GM19372 (cell line): ENCODE data around the gene CNOT8.

Experiments
- ATAC-seq: cut with Tn5 transposase; IDR thresholded peaks from one replicate; pipeline ENCODE4 v1.9.1; 2021; ENCODE audit warnings: mild to moderate bottlenecking, low read depth, moderate library complexity; ENCODE audit not compliant: unreplicated experiment

Gene CNOT8

DNA sequence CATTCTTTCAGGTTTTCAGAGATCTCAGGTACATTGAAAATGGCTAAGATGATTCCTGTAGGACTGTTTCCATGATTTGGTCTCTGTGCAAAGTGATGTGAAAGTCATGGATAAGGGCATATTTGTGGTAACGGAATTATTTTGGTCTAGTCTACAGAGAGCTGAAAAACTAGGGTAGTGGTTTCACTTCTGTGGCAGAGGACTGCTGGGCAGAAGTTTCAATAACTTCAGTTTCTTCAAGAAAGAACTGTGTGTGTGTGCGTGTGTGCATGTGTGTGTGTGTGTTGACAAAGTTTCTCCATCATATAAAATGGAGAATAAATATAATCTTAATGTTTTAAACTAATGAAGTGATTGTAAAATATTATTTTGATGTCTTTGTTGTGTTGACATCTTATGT lies 4.3 kb downstream of the CNOT8 start:
- ATAC-seq, result no peak

DNA sequence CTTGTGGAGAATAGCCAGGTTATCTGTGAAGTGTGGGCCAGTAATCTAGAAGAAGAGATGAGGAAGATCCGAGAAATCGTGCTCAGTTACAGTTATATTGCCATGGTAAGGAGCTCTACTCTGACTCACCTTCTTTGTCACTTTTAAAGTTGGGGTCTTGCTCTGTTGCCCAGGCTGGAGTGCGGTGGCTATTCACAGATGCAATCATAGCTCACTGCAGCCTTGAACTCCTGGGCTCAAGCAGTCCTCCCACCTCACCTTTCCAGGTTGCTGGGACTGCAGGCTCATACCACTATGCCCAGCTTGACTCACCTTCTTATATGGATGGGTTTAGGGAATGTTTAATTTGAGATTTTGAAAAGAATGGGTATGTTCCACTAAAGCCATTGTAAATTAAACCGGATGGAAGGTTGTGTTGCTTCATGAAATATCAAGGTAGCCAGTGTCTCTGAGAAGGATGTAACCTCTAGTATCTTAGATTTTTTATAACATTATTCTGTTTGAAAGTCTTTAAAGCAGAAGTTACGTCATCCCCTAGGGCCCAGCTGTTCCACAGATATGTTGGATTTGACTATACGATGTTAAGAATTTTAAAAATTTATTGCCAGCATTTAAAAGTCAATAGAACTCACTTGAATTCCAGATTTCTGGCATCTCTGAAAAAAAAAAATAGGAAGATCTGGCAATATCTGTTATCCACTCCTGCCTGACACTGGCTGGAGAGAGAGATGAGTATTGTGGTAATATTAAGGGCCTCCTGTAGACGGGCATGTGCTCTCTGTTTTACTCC lies 5.1 kb downstream of the CNOT8 start:
- no peak for ATAC-seq

DNA sequence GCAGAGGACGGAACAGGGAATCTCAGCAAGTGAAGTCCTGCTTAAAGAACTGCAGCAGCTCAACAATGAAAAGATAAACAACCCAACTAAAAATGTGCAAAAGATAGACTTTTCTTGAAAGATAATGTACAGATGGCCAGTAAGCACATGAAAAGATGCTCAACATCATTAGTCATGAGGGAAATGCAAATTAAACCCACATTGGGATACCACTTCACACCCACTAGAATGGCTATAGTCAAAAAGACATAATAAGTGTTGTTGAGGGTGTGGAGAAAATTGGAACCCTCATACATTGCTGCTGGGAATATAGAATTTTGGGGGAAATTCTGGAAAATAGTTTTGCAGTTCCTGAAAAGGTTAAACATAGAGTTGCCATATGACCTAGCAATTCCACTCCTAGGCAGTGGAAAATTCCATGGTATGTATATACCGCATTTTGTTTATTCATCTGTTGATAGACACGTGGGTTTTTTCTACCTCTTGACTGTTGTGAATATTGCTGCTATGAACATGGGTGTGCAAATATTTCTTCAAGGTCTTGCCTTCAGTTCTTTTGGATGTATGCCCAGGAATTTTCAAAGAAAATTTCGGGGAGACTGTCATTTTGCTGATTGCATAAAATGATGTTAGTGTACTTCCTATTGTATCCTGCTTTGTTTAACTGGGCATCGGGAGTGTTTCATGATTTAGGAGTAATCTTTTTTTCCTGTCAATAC lies 7.2 kb downstream of the CNOT8 start:
- no peak for ATAC-seq

DNA sequence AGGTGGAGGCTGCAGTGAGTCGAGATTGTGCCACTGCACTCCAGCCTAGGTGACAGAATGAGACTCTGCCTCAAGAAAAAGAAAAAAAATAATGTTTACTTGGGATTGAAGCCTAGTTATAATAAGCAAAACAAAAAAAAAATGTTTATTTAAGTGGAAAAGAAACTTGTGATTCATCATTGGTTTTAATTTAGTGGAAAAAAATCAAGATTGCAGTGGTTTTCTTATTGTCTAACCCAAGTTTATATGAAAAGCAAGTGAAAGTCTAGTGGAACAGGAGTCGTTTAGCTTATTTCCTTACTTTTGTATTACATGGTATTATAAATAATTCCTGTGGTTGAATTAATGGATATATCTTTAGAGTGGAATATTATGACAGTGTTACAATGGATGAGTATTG lies 8.4 kb downstream of the CNOT8 start:
- ATAC-seq, result no peak

DNA sequence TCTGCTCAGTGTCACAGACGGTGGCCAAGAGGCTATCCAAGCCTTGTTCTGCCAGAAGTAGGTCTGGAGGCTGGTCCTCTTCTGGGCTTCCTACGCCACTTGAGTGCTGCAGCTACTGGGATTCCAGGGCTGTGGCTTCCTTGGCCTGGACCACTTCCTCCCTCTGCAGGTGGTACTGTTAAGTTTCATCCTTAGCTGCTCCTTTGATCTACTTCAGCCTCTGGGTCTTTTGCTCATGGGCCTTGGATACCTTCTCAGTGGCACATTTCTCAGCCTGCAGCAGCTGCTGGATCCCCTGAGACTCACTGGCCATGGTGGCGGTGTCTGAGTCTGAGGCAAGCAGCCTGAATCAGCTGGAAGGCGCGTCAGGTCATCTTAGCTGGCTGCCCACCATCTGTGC lies 10.3 kb downstream of the CNOT8 start:
- ATAC-seq, result no peak

DNA sequence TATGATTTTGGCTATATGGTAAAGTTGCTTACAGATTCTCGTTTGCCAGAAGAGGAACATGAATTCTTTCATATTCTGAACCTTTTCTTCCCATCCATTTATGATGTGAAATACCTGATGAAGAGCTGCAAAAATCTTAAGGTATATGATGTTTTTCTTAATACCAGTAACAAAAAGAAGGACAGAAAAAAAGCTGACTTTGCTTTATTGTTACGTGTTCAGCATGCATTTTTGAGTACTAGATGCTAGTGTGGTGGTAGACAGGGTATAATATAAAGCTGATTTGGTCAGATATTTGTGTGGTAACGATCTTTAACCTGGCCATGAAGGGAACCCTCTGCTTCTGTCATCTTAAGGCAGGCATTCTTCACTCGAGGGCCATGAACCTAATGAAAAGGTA lies 13.3 kb downstream of the CNOT8 start:
- no peak for ATAC-seq

DNA sequence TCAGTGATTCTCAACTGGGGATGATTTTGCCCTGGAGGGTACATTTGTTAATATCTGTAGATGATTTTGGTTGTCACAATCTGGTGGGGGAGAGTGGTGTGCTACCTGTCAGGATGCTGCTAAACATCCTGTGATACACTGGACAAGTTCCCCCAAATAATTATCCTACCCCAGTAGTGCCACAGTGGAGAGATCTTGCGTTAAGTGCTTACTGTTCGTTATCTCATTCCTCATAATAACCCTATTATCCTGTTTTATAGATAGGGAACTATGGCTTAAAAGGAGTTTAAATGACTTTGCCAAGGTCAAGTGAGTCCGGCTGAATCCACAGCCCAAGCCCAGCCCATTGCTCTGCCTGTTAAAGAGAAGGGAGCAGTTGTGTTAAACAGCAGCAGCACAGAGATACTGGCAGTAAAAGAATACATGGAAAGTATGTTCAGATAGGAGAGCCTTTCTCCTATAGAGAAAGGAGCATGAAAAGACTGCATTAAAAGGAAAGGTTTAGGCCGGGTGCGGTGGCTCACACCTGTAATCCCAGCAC lies 15.4 kb downstream of the CNOT8 start:
- ATAC-seq, result no peak

DNA sequence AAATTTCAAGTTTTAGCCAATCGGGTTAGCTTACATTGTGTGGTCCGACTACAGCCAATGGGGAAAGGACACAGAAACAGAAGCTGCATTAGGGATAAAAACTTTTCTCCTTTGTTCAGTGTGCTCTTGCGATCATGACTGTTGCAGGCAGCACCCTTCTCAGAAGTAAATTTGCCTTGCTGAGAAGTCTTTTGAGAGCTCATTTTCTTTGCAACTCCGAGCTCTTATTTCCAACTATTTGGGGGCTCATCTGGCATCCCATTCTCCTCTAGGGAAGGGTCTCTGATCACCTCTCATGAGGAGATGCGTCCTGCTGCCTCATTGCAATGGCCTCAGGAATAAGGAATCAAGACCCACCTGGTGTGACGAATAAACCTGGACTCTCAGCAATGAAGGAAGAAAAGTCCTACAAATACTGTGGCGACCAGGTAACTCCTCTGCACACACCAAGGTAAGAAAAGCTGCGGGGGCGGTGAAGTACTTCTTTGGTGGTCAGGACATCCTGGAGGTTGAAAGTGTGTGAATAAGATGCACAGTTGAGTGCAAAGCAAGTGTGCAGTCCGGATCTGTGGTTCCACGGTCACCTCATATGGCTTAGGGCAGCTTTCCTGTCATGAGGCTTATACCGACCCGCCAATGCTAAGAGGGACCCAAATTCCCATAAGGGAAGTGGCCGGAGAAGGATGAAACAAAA lies 20.4 kb downstream of the CNOT8 start:
- ATAC-seq, result no peak

- ATAC-seq, result no peak
These were observed 23.6 kb downstream of the CNOT8 start for GRCh38 chr5:154881986-154882385.

GRCh38 chr5:154884424-154884823 lies 26.0 kb downstream of the CNOT8 start:
- ATAC-seq, result no peak

- ATAC-seq, result no peak
These were observed 27.0 kb downstream of the CNOT8 start for GRCh38 chr5:154885439-154885838.

DNA sequence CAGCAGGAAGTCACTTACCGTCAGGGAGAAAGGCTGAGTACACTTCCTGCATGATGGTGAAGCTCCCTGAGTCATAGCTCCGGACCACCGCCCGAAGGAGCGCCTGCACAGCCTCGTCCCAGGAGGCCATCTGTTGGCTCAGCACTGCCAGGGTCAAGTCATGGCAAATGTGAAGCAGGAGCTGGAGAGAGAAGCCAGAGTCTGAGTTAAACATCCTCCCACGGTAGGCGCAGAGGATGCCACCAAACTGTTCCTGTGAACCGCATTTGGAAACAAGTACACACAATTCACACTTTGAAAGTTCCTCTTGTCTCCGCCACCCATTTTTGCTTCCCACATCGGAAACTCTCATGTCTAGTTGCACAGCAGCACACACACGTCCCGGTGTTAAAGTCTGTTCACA lies 33.9 kb downstream of the CNOT8 start:
- ATAC-seq, result no peak

DNA sequence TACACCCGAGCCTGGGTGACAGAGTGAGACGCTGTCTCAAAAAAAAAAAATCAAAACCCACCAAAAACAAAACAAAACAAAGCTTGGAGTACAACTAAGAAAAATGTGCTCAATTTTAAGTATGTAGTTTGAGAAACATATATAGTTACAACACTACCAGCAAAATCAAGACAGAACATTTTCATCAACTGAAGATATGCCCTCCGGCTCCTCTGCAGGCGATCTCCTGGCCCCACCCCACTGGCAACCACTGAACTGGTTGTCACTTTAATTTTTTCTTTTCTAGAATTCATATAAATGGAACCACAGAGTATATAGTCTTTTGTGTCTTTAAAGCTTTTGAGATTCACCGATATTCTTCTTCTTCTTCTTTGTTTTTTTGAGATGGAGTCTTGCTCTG lies 35.0 kb downstream of the CNOT8 start:
- ATAC-seq, result no peak

GRCh38 chr5:154895606-154896561 lies 37.5 kb downstream of the CNOT8 start:
- ATAC-seq, result no peak

DNA sequence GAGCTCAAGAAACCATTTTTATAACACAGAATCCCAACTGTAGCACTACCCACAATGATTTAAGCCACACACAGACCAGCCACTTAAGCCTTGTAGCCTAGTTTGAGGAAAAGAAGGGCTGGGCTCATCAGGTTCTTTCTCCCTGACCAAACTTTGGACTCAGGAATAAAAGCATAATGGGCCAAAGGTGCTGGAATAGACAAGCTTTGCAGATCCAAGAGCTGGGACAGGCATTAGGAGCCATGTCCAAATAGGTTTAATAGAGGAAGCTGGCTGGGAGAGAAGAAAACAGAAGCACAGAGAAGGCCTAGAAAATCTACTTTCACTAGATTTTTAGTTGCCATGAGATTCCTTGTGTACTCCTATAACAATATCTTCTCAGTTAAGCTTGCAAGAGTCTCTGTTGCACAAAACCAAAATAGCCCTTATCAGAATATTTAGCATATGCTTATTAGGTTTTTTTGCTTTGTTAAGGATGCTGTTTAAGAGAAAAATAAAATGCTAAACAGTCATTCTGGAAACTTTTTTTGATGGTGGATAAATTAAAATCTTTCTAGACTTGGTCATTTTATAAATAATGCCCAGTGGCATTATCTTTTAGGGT lies 38.2 kb downstream of the CNOT8 start:
- ATAC-seq, result no peak

- ATAC-seq, result no peak
These were observed 39.8 kb downstream of the CNOT8 start for GRCh38 chr5:154898210-154898609.

GRCh38 chr5:154899151-154899816 lies 40.9 kb downstream of the CNOT8 start:
- ATAC-seq, result no peak

DNA sequence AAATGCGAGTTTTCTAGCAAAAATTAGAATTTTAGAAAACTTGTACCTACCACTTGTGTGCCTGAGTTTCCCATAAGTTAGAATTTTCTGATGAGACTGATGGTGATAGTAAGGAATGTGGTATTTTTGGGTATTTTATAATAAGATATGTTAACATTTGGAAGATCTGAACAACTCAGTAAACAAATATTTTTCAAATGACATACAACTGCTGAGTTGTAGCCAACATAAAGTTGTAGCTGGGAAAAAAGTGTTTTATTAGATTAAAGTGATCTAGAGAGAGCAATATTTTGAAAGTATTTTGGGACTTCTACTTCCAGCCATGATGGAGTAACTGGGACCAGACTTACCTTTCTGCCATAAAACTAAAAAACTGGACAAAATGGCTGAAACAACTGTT lies 41.6 kb downstream of the CNOT8 start:
- no peak for ATAC-seq

DNA sequence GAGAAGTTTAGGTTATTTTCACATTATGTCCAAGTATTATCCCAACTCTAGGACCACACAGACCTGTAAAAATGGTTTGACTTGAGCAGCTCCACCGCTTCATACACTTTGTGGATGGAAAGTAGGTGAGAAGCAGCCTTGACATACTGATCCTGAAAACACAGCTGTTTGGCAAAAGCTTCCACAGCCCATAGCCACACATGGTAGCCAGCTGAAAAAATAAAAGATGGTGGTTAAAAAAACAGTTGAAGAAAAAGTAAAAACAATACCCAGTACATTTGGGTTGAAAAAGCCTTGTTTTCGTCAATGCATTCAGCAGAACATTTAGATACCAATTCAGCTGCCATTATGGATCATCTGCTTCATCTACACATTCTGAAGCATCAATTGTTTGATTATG lies 42.8 kb downstream of the CNOT8 start:
- no peak for ATAC-seq
